ENCODE results near the gene ABCA3.

DNA sequence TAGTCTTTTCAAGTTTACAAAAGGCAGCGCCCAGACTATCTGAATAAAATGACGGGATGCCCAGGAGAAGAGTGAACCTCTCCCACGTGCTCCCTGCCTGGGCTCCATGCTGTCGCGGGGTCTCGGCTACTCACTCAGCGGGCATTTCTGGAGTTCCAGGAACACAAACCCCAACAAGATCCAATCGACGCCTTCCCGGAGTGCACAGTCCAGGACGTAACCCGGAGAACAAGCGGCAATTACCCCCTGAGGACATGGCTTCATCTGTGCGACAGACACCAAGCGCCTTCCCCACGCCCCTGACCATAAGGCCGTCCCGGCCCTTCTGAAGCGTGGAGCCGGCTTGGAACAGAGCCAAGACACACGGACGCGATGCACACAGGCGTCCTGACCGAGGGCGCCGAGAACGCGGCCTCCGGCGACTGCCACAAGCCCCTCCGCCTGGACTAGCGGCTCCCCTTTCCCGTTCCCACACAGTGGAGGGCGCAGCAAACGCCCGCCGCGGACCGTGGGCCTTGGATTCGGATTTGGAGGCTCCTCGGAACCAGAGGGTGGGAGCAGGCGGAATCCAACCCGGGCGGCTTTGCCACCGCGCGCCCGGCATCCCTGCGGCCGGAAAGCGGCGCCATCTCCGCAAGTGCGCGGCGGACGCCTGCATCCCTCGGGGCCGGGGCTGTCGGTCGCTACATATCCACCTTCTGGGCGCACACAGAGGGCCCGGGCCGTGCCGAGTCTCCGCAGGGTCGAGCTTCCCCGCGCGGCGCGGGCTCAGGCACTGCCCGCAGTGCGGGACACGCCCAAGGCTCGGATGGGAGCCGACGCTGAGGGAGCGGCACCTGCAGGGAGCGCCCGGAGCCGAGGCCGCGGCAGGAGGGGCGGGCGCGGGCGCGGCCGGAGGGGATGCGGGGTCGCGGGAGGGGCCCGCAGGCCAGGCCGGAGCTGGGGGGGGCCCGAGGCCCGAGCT is 725 bp downstream of the ABCA3 start:
- TF ChIP-seq POLR2AphosphoS5 (IDR thresholded peaks at IDR 0.05) (peak in 1 of 4 donors; percentile 18), CTCF (IDR thresholded peaks at IDR 0.05) (no peak), POLR2A (IDR thresholded peaks at IDR 0.05) (no peak)

All from sigmoid colon (tissue), 4 donors.